Heart left ventricle (tissue), 16 donors: Measurements from ENCODE around the gene EFEMP2. TPM values are rescaled to one million over a fixed set of nuclear protein-coding genes. Genes with fewer than 3 reads are reported as not detected.
A peak's percentile ranks its signal among the peaks of the same experiment; 100 is the strongest.

Source experiments
- ATAC-seq, 4 donors: fragments of 200-7000 bp; cut with Tn5 transposase; one replicate each; pipeline ENCODE4 v1.9.1; 2020 to 2022; ENCODE audit warnings: moderate library complexity in 4 of 4, mild to moderate bottlenecking in 3 of 4, moderate number of reproducible peaks in 1 of 4
- DNase-seq, 5 donors: peaks; one replicate each; pipeline ENCODE4 v3.0.0-alpha.2; 2020
- H3K27ac ChIP-seq, 12 donors: fragments of 200-600 bp; sonication (generic) in 4 of 12; one replicate each; pipeline versions ENCODE4 v1.5.0 to v1.8.0; 2016 to 2022; ENCODE audit warnings: mild to moderate bottlenecking in 2 of 12
- H3K27me3 ChIP-seq, 9 donors: fragments of 200-600 bp; sonication (generic) in 2 of 9; one replicate each; pipeline versions ENCODE4 v1.5.1 to v1.8.0; 2016 to 2022; ENCODE audit warnings: mild to moderate bottlenecking in 3 of 9
- H3K36me3 ChIP-seq, 9 donors: fragments of 200-600 bp; sonication (generic) in 2 of 9; one replicate each; pipeline versions ENCODE4 v1.5.0 to v1.8.0; 2018 to 2022; ENCODE audit warnings: mild to moderate bottlenecking in 2 of 9
- H3K4me1 ChIP-seq, 12 donors: fragments of 200-600 bp; sonication (generic) in 4 of 12; one replicate each; pipeline versions ENCODE4 v1.5.0 to v1.8.0; 2016 to 2022; ENCODE audit warnings: mild to moderate bottlenecking in 3 of 12
- H3K4me3 ChIP-seq, 12 donors: fragments of 200-600 bp; sonication (generic) in 4 of 12; one replicate each; pipeline versions ENCODE4 v1.5.0 to v1.8.0; 2017 to 2022; ENCODE audit warnings: mild to moderate bottlenecking in 9 of 12, moderate library complexity in 4 of 12
- H3K9me3 ChIP-seq, 12 donors: fragments of 200-600 bp; sonication (generic) in 4 of 12; one replicate each; pipeline versions ENCODE4 v1.5.0 to v1.8.0; 2016 to 2022; ENCODE audit warnings: mild to moderate bottlenecking in 1 of 12
- POLR2A ChIP-seq, 2 donors: fragments of 450-650 bp; IDR thresholded peaks; one replicate each; pipeline ENCODE4 v1.6.1; 2017; ENCODE audit warnings: antibody characterized with exemption in 2 of 2, mild to moderate bottlenecking in 2 of 2, moderate library complexity in 2 of 2
- WGBS, 4 donors: extraction: QIAGEN DNeasy Blood & Tissue Kit in 2 of 4; methylation state at CpG; one replicate each; pipeline versions ENCODE4 v1.1.5 to v1.1.7; 2013 to 2018; 5-methylcytosine and 5-hydroxymethylcytosine counted together
- intact Hi-C, 10 donors: fragments of 100-400 bp; cut with DNase I; formaldehyde crosslinking; loops; one replicate each; pipeline versions ENCODE4 v1.11.1 to v1.14.2; 2022
- polyA plus RNA-seq, 2 donors: library from polyadenylated mRNA; stranded (reverse); fragments of 200-250 nt; gene quantifications; one replicate each; pipeline ENCODE4 v1.2.3, GENCODE V29; 2013
- total RNA-seq, 9 donors: library from RNA; depleted of rRNA in 2 of 9; stranded (reverse); fragments of >200 nt in 2 of 9; fragmentation: NEBNext Ultra II Directional in 3 of 9; extraction: Animal tissue kit (Norgen Biotek cat#: 25700) in 3 of 9; gene quantifications; one replicate each; pipeline versions ENCODE4 v1.1.0 to v1.2.4, GENCODE V29; 2016 to 2023
- TF ChIP-seq, protein P1 (sequence below), 12 donors: fragments of 200-600 bp; sonication (generic) in 4 of 12; IDR thresholded peaks; one replicate each; pipeline versions ENCODE4 v1.5.0 to v1.8.0; 2018 to 2022; ENCODE audit warnings: antibody characterized with exemption in 12 of 12, mild to moderate bottlenecking in 5 of 12
- donor health status: ischemic (EF 13 %, LVEDD 7.1; RV severe dilation, severe dysfunction).
- donor health status: healthy with polysubstance abuse.
- donor health status: DM: no; HTN: yes; CAD: no.
- donor health status: DM: no; HTN: no; CAD: no.
- donor health status: ischemic (EF 25% LVEDD 6.9; RV normal size, moderate dysfunction).
- donor health status: ischemic (EF 25% LVEDD 5.7; RV mildly dilated, moderate dysfunction).
- donor health status: healthy.
- donor health status: DM: yes; HTN: yes; CAD: no.
- donor health status: ischemic (EF 35%, LVEDD 5.7; RV mildly dilated, moderate dysfunction).
- donor health status: nonischemic (EF 11% LVEDD 7.7; RV severe dilation, severe dysfunction).
- donor health status: DM: yes; HTN: yes; CAD: no.
- donor health status: PGD.
- donor health status: ischemic (EF 29% LVEDD 5.4; RV normal size, mild dysfunction).
- donor health status: nonischemic (EF 23%, LVEDD 6.1; RV moderate dilation, normal function).

Gene EFEMP2
- total and polyA plus RNA-seq, 11 donors = 43.6 to 123 (median 88.4) TPM

DNA sequence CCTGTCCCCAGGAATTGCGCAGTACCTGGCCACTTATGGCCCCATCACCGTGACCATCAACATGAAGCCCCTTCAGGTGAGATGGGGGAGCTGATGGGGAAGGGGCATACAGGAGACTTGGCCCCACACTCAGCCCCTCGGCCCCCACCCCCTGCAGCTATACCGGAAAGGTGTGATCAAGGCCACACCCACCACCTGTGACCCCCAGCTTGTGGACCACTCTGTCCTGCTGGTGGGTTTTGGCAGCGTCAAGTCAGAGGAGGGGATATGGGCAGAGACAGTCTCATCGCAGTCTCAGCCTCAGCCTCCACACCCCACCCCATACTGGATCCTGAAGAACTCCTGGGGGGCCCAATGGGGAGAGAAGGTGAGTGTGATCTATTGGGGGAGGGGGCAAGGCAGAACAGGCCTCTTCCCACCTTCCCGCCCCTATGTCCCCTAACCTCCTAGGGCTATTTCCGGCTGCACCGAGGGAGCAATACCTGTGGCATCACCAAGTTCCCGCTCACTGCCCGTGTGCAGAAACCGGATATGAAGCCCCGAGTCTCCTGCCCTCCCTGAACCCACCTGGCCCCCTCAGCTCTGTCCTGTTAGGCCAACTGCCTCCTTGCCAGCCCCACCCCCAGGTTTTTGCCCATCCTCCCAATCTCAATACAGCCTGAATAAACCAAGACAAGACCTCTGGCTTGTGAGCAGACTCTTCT, 10.6 kb upstream of the EFEMP2 start:
- Histone ChIP-seq H3K27ac (no peak overlapping the region), H3K4me3 (no peak overlapping the region), H3K36me3 (peaks cover 0 to 54% (median 43%) of the 10 kb centered on the region in 9 donors), H3K27me3 (no peaks in the 10 kb centered on the region), H3K9me3 (no peaks in the 10 kb centered on the region), H3K4me1 (peaks cover 5 to 33% (median 18%) of the 10 kb centered on the region in 12 donors)
- intact Hi-C loops = loop anchor here in 5 of 10 donors (5.0 to 10.0 kb wide), 3 partner anchors 39 to 104 kb away; no protein-coding TSS in a partner anchor
- ATAC-seq (no peak), DNase-seq (peak in 1 of 5 donors; percentile 32)
- 94 to 95% (median 94%) methylated on average over 12 to 13 of the region's 13 CpGs for WGBS, 4 donors
- TF ChIP-seq POLR2A (IDR thresholded peaks at IDR 0.05) = no peak
- TF ChIP-seq, protein P1, sequence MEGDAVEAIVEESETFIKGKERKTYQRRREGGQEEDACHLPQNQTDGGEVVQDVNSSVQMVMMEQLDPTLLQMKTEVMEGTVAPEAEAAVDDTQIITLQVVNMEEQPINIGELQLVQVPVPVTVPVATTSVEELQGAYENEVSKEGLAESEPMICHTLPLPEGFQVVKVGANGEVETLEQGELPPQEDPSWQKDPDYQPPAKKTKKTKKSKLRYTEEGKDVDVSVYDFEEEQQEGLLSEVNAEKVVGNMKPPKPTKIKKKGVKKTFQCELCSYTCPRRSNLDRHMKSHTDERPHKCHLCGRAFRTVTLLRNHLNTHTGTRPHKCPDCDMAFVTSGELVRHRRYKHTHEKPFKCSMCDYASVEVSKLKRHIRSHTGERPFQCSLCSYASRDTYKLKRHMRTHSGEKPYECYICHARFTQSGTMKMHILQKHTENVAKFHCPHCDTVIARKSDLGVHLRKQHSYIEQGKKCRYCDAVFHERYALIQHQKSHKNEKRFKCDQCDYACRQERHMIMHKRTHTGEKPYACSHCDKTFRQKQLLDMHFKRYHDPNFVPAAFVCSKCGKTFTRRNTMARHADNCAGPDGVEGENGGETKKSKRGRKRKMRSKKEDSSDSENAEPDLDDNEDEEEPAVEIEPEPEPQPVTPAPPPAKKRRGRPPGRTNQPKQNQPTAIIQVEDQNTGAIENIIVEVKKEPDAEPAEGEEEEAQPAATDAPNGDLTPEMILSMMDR (IDR thresholded peaks at IDR 0.05) = no peak

DNA sequence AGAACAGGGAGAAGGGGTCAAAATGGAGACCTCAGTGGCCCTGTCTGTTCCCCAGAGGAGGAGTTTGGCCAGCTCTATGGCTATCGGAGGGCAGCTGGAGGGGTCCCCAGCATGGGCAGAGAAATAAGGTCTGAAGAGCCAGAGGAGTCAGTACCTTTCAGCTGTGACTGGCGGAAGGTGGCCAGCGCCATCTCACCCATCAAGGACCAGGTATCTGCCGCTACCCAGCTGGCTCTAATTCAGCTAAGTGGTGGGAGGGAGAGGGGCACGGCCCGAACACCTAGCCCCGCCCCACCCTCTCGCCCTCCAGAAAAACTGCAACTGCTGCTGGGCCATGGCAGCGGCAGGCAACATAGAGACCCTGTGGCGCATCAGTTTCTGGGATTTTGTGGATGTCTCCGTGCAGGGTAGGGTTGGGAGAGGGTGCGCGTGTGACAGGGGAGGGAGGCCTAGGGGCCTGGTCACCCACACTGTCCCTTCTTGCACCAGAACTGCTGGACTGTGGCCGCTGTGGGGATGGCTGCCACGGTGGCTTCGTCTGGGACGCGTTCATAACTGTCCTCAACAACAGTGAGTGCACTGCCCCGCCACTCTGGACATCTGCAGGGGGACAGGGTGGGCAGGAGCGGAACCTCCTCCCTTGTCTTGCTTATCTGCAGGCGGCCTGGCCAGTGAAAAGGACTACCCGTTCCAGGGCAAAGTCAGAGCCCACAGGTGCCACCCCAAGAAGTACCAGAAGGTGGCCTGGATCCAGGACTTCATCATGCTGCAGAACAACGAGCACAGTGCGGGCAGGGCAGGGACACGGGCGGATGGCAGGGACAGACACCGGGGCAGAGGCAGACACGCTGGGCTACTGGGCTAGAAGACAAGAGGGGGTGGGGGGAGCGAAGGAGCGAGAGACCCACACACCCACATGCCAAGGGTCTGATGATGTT, 9.8 kb upstream of the EFEMP2 start:
- Histone ChIP-seq H3K27me3 (no peaks in the 10 kb centered on the region), H3K4me1 (peaks cover under 1 to 26% (median 13%) of the 10 kb centered on the region in 12 donors), H3K9me3 (no peaks in the 10 kb centered on the region), H3K4me3 (no peak overlapping the region), H3K27ac (no peak overlapping the region), H3K36me3 (peaks cover 0 to 53% (median 43%) of the 10 kb centered on the region in 9 donors)
- DNase-seq (peak in 1 of 5 donors; percentile 40), ATAC-seq (no peak)
- intact Hi-C loops = loop anchor here in 5 of 10 donors (5.0 to 10.0 kb wide), 3 partner anchors 40 to 105 kb away; no protein-coding TSS in a partner anchor
- 90 to 94% (median 92%) methylated on average over 27 to 30 of the region's 30 CpGs for WGBS, 4 donors
- TF ChIP-seq, protein P1 (IDR thresholded peaks at IDR 0.05) = no peak
- no peak for TF ChIP-seq POLR2A (IDR thresholded peaks at IDR 0.05)

DNA sequence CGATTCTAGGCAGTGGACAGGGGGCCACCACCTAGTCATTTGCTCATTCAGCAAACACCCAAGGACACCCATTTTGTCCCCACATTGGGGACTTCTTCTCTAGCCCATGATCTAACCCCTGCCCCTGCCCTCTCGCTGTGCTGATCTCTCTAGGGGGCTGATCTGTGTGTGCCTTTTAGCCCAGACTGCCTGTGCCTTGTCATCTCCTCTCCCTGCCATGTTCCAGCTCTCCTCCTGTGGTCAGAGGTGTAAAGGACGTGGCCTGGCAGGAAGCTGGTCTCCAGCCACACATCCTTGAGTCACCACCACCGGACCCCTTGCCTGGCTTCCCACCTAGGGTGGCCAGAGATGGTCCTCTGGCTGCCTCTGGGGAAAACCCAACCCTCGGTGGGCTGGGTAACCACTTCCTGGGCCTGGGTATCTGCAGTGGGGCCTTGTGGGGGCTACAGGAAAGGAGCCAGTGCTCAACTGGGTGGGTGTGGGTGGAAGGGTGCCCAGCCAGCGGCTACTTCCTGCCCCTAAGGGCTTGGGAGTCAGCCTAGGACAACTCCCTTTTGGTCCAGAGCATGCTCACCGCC, 8.3 kb upstream of the EFEMP2 start:
- ATAC-seq (no peak), DNase-seq (peak in 2 of 5 donors; percentile 17 to 48)
- Histone ChIP-seq H3K4me3 (peak overlapping the region in 1 of 12 donors; percentile 42), H3K27me3 (no peaks in the 10 kb centered on the region), H3K9me3 (no peaks in the 10 kb centered on the region), H3K36me3 (peaks cover 0 to 40% (median 34%) of the 10 kb centered on the region in 9 donors), H3K27ac (peak overlapping the region in 1 of 12 donors; percentile 10), H3K4me1 (peaks cover 0 to 18% (median 7%) of the 10 kb centered on the region in 12 donors)
- intact Hi-C loops = loop anchor here in 5 of 10 donors (5.0 to 10.0 kb wide), 3 partner anchors 41 to 106 kb away; no protein-coding TSS in a partner anchor
- TF ChIP-seq, protein P1 (IDR thresholded peaks at IDR 0.05) = no peak
- TF ChIP-seq POLR2A (IDR thresholded peaks at IDR 0.05) = no peak
- 52 to 82% (median 64%) methylated on average over 4 to 7 of the region's 7 CpGs for WGBS, 4 donors
